HEK293 (cell line): ENCODE results near the gene ZSCAN9.

Experiments
- CTCF ChIA-PET: fragments of 350-600 bp; formaldehyde crosslinking; extraction: SDS; loops from one replicate; lab custom pipeline; 2021; ENCODE audit warnings: antibody characterized with exemption; lab: Yijun Ruan, JAX
- POLR2A ChIA-PET: fragments of 300-600 bp; formaldehyde crosslinking; extraction: SDS; loops from one replicate; lab custom pipeline; 2020; ENCODE audit warnings: antibody characterized with exemption, inconsistent platforms; lab: Yijun Ruan, JAX
- H3K27ac ChIP-seq: fragments of 200-500 bp; sonication (Bioruptor generic); 2 replicates; pipeline ENCODE4 v1.5.1; 2014; ENCODE audit warnings: low read depth, low read length, control low read depth, inconsistent platforms; ENCODE audit errors: extremely low read depth
- H3K36me3 ChIP-seq, 2 experiments: fragments of 200-500 bp in 1 of 2; sonication (Bioruptor generic) in 1 of 2; 1 replicate in 1 of 2; 2 replicates in 1 of 2; pipeline ENCODE4 v1.5.1; 2014 to 2017; ENCODE audit warnings: inconsistent platforms in 2 of 2, low read length in 2 of 2; ENCODE audit not compliant: control insufficient read depth in 2 of 2, insufficient read depth in 1 of 2
- H3K4me1 ChIP-seq: fragments of 200-500 bp; sonication (Bioruptor generic); 2 replicates; pipeline ENCODE4 v1.5.1; 2014; ENCODE audit warnings: mild to moderate bottlenecking, low read length, inconsistent platforms; ENCODE audit not compliant: control insufficient read depth, insufficient read depth
- H3K4me3 ChIP-seq: 2 replicates; pipeline ENCODE4 v1.5.1; 2011; ENCODE audit warnings: low read depth, mild to moderate bottlenecking, control low read depth, low read length, moderate library complexity
- H3K9me3 ChIP-seq: fragments of 200-500 bp; sonication (Bioruptor generic); 2 replicates; pipeline ENCODE4 v1.5.1; 2014; ENCODE audit warnings: low read depth, low read length, inconsistent platforms; ENCODE audit not compliant: control insufficient read depth, insufficient read depth
- BCL11B ChIP-seq: fragments of 450-650 bp; formaldehyde crosslinking; IDR thresholded peaks from 2 replicates; pipeline ENCODE4 v1.5.1; 2016; ENCODE audit warnings: low read depth, missing biosample characterization, missing genetic modification characterization
- GLI4 ChIP-seq: fragments of 450-650 bp; formaldehyde crosslinking; IDR thresholded peaks from 2 replicates; pipeline ENCODE4 v1.5.1; 2016; ENCODE audit warnings: missing biosample characterization, missing genetic modification characterization
- MZF1 ChIP-seq: fragments of 450-650 bp; formaldehyde crosslinking; IDR thresholded peaks from 2 replicates; pipeline ENCODE4 v1.5.1; 2017; ENCODE audit warnings: missing biosample characterization, missing genetic modification characterization, borderline replicate concordance
- PBX3 ChIP-seq: sonication (generic); formaldehyde crosslinking; IDR thresholded peaks from 2 replicates; pipeline ENCODE4 v1.8.1; 2022; ENCODE audit warnings: mild to moderate bottlenecking, moderate library complexity, missing genetic modification reagents
- WT1 ChIP-seq: fragments of 450-650 bp; formaldehyde crosslinking; IDR thresholded peaks from 2 replicates; pipeline ENCODE4 v1.5.1; 2016; ENCODE audit warnings: missing biosample characterization, missing genetic modification characterization
- ZBTB17 ChIP-seq: fragments of 450-650 bp; formaldehyde crosslinking; IDR thresholded peaks from 2 replicates; pipeline ENCODE4 v1.5.1; 2016; ENCODE audit warnings: missing biosample characterization, missing genetic modification characterization
- ZNF114 ChIP-seq: fragments of 450-650 bp; formaldehyde crosslinking; IDR thresholded peaks from 2 replicates; pipeline ENCODE4 v1.5.0; 2017; ENCODE audit warnings: missing biosample characterization, missing genetic modification characterization
- ZNF155 ChIP-seq: fragments of 450-650 bp; formaldehyde crosslinking; IDR thresholded peaks from 2 replicates; pipeline ENCODE4 v1.5.1; 2016; ENCODE audit warnings: missing biosample characterization, missing genetic modification characterization
- ZNF157 ChIP-seq: fragments of 450-650 bp; formaldehyde crosslinking; IDR thresholded peaks from 2 replicates; pipeline ENCODE4 v1.5.1; 2016; ENCODE audit warnings: missing biosample characterization, missing genetic modification characterization
- ZNF24 ChIP-seq: fragments of 450-650 bp; formaldehyde crosslinking; IDR thresholded peaks from 2 replicates; pipeline ENCODE4 v1.5.1; 2016; ENCODE audit warnings: missing biosample characterization, missing genetic modification characterization
- ZNF362 ChIP-seq: fragments of 450-650 bp; formaldehyde crosslinking; IDR thresholded peaks from 2 replicates; pipeline ENCODE4 v1.5.1; 2016; ENCODE audit warnings: missing biosample characterization, missing genetic modification characterization
- ZNF394 ChIP-seq: fragments of 450-650 bp; formaldehyde crosslinking; IDR thresholded peaks from 2 replicates; pipeline ENCODE4 v1.5.1; 2016; ENCODE audit warnings: missing biosample characterization, missing genetic modification characterization, mild to moderate bottlenecking, moderate library complexity, borderline replicate concordance
- ZNF501 ChIP-seq: fragments of 450-650 bp; formaldehyde crosslinking; IDR thresholded peaks from 2 replicates; pipeline ENCODE4 v1.5.1; 2016; ENCODE audit warnings: missing biosample characterization, missing genetic modification characterization
- ZNF664 ChIP-seq: fragments of 450-650 bp; formaldehyde crosslinking; IDR thresholded peaks from 2 replicates; pipeline ENCODE4 v1.5.1; 2016; ENCODE audit warnings: missing biosample characterization, missing genetic modification characterization
- ZNF692 ChIP-seq: fragments of 450-650 bp; formaldehyde crosslinking; IDR thresholded peaks from 2 replicates; pipeline ENCODE4 v1.5.1; 2016; ENCODE audit warnings: missing biosample characterization, missing genetic modification characterization
- ZXDB ChIP-seq: fragments of 450-650 bp; formaldehyde crosslinking; IDR thresholded peaks from 2 replicates; pipeline ENCODE4 v1.5.1; 2016; ENCODE audit warnings: missing biosample characterization, missing genetic modification characterization
- TF ChIP-seq, protein P1 (sequence below): fragments of 450-650 bp; formaldehyde crosslinking; IDR thresholded peaks from 2 replicates; pipeline ENCODE4 v1.5.1; 2016; ENCODE audit warnings: missing biosample characterization, missing genetic modification characterization
- TF ChIP-seq, protein P2 (sequence below): fragments of 450-650 bp; IDR thresholded peaks from 2 replicates; pipeline ENCODE4 v1.5.1; 2018; ENCODE audit warnings: missing biosample characterization, missing genetic modification characterization

The ZSCAN9 gene

DNA sequence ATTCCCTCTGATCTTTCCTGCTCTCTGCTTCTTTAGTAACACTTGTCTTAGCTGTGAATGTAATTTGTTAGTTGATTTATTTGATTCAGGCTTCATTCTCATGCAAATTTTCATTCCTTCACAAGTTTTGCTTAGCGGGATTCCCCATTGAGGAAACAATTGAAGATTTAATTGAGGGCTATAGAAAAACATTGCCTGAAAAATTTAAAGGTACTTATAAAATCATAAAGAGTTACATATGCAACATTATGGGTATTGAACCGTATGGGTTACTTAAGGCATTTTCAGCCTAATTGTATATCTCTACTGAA, 11.9 kb upstream of the ZSCAN9 start:
- H3K4me3 ChIP-seq: peak overlapping the region; percentile 54
- no peaks in the 10 kb centered on the region for H3K9me3 ChIP-seq
- ChIA-PET CTCF (no interaction called here), POLR2A (no interaction called here)
- H3K4me1 ChIP-seq: no peaks in the 10 kb centered on the region; the same call in 1 of the 2 replicates
- H3K36me3 ChIP-seq: no peaks in the 10 kb centered on the region
- no peak overlapping the region for H3K27ac ChIP-seq
- TF ChIP-seq ZNF394: peak; percentile 11; the same call in 1 of the 2 replicates
- no peak for TF ChIP-seq ZNF155
- TF ChIP-seq ZNF362: no peak
- 0 out of 2 replicates have a peak, but pooled peaks have one; percentile 22 for TF ChIP-seq ZNF501 (tag by site-specific recombination)
- TF ChIP-seq ZXDB (tag by site-specific recombination): 0 out of 2 replicates have a peak, but pooled peaks have one; percentile 4
- TF ChIP-seq, protein P1, sequence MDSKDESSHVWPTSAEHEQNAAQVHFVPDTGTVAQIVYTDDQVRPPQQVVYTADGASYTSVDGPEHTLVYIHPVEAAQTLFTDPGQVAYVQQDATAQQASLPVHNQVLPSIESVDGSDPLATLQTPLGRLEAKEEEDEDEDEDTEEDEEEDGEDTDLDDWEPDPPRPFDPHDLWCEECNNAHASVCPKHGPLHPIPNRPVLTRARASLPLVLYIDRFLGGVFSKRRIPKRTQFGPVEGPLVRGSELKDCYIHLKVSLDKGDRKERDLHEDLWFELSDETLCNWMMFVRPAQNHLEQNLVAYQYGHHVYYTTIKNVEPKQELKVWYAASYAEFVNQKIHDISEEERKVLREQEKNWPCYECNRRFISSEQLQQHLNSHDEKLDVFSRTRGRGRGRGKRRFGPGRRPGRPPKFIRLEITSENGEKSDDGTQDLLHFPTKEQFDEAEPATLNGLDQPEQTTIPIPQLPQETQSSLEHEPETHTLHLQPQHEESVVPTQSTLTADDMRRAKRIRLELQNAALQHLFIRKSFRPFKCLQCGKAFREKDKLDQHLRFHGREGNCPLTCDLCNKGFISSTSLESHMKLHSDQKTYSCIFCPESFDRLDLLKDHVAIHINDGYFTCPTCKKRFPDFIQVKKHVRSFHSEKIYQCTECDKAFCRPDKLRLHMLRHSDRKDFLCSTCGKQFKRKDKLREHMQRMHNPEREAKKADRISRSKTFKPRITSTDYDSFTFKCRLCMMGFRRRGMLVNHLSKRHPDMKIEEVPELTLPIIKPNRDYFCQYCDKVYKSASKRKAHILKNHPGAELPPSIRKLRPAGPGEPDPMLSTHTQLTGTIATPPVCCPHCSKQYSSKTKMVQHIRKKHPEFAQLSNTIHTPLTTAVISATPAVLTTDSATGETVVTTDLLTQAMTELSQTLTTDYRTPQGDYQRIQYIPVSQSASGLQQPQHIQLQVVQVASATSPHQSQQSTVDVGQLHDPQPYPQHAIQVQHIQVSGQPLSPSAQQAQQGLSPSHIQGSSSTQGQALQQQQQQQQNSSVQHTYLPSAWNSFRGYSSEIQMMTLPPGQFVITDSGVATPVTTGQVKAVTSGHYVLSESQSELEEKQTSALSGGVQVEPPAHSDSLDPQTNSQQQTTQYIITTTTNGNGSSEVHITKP (tag by site-specific recombination): no peak
- 0 out of 2 replicates have a peak, but pooled peaks have one; percentile 8 for TF ChIP-seq MZF1 (tag by site-specific recombination)
- TF ChIP-seq ZNF157 (tag by site-specific recombination): no peak
- TF ChIP-seq ZNF114: no peak
- TF ChIP-seq WT1 (tag by site-specific recombination): no peak
- no peak for TF ChIP-seq PBX3 (CRISPR knock-in tag)
- no peak for TF ChIP-seq BCL11B (tag by site-specific recombination)
- peak; percentile 66; the same call in 1 of the 2 replicates for TF ChIP-seq ZBTB17 (tag by site-specific recombination)
- TF ChIP-seq ZNF664 (tag by site-specific recombination): 0 out of 2 replicates have a peak, but pooled peaks have one; percentile 2
- TF ChIP-seq, protein P2, sequence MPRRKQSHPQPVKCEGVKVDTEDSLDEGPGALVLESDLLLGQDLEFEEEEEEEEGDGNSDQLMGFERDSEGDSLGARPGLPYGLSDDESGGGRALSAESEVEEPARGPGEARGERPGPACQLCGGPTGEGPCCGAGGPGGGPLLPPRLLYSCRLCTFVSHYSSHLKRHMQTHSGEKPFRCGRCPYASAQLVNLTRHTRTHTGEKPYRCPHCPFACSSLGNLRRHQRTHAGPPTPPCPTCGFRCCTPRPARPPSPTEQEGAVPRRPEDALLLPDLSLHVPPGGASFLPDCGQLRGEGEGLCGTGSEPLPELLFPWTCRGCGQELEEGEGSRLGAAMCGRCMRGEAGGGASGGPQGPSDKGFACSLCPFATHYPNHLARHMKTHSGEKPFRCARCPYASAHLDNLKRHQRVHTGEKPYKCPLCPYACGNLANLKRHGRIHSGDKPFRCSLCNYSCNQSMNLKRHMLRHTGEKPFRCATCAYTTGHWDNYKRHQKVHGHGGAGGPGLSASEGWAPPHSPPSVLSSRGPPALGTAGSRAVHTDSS (tag by site-specific recombination): no peak
- TF ChIP-seq ZNF24: no peak
- TF ChIP-seq GLI4 (tag by site-specific recombination): no peak
- TF ChIP-seq ZNF692: 0 out of 2 replicates have a peak, but pooled peaks have one; percentile 2
